SK-N-SH treated with all-trans-retinoic acid at 6 μM for 48 hours (cell line): ENCODE measurements around the gene SMC4.

Experiments
- BACH2 ChIP-seq: fragments of 250-450 bp; sonication (Bioruptor Pico); IDR thresholded peaks from 2 replicates; pipeline ENCODE4 v1.9.0; 2021; ENCODE audit warnings: mild to moderate bottlenecking, borderline replicate concordance
- SNAI2 ChIP-seq: fragments of 250-450 bp; sonication (Bioruptor Pico); IDR thresholded peaks from 2 replicates; pipeline ENCODE4 v1.5.0; 2020; ENCODE audit warnings: mild to moderate bottlenecking, moderate library complexity
- TSHZ2 ChIP-seq: fragments of 250-450 bp; sonication (Bioruptor Pico); IDR thresholded peaks from 2 replicates; pipeline ENCODE4 v1.5.0; 2020; ENCODE audit warnings: mild to moderate bottlenecking, moderate library complexity
- TF ChIP-seq, protein P1 (sequence below): fragments of 250-450 bp; sonication (Bioruptor Pico); IDR thresholded peaks from 2 replicates; pipeline ENCODE4 v1.8.0; 2020; ENCODE audit warnings: mild to moderate bottlenecking, moderate library complexity, borderline replicate concordance

GRCh38 chr3:160481856-160482255 lies 82.4 kb downstream of the SMC4 start:
- TF ChIP-seq, protein P1, sequence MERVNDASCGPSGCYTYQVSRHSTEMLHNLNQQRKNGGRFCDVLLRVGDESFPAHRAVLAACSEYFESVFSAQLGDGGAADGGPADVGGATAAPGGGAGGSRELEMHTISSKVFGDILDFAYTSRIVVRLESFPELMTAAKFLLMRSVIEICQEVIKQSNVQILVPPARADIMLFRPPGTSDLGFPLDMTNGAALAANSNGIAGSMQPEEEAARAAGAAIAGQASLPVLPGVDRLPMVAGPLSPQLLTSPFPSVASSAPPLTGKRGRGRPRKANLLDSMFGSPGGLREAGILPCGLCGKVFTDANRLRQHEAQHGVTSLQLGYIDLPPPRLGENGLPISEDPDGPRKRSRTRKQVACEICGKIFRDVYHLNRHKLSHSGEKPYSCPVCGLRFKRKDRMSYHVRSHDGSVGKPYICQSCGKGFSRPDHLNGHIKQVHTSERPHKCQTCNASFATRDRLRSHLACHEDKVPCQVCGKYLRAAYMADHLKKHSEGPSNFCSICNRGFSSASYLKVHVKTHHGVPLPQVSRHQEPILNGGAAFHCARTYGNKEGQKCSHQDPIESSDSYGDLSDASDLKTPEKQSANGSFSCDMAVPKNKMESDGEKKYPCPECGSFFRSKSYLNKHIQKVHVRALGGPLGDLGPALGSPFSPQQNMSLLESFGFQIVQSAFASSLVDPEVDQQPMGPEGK (CRISPR knock-in tag), result no peak
- TF ChIP-seq BACH2 (no peak), TSHZ2 (CRISPR knock-in tag) (no peak), SNAI2 (no peak)
